ENCODE data around the gene PREX1.
"Not testable (repeated sequence)": the region's sequence is repeated elsewhere in the genome, so short reads cannot be mapped to it uniquely, and the experiment has no call there.

Gene PREX1

DNA sequence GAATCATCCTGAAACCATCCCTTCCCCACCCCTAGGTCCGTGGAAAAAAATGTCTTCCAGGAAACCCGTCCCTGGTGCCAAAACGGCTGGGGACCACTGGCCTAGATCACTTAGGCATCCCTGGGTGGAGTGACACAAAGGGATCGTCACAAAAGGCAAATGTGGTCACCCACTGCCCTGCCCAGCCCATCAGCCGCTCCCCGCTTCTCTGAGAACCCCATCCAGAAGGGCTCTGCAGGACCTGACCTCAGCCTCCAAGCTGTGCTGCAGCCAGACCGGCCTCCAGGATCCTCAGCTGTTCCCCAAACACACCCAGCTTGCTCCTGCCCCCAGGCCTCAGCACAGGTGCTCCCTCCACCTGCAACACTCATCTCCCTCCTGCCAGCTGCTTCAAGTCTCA is 61.6 kb downstream of the PREX1 start:
- in situ Hi-C loops (cut with HindIII; ENCODE audit: low pct_unique_long_range_greater_than_20kb, low sequenced_read_pairs), result no loop called here
- TF ChIP-seq JUND (IDR thresholded peaks at IDR 0.05; ENCODE audit: low read depth), result no peak
- DNase-seq (ENCODE audit: low read depth in 1 of 2, low spot score in 1 of 2), result peak in 1 of 2 experiments; percentile 28

DNA sequence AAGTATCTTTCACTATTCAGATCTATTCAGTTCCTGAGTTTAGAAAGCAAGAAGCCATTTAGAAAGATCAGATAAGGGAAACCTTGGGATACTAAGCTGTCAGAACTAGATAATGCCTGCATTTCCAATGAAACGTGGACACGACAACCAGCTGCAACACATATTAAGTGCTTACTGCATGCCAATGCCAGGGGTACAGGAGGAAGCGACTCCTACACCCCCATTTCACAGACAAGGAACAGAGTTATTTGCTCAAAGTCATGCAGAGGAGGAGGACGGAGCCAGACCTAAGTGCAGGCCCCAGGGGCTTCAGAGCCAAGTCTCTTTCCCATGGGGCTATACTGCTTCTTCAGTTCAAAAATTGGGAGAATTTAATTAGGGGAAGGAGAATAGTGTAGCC is 62.4 kb downstream of the PREX1 start:
- no peak for TF ChIP-seq JUND (IDR thresholded peaks at IDR 0.05; ENCODE audit: low read depth)
- DNase-seq (ENCODE audit: low read depth in 1 of 2, low spot score in 1 of 2), result no peak
- in situ Hi-C loops (cut with HindIII; ENCODE audit: low pct_unique_long_range_greater_than_20kb, low sequenced_read_pairs), result no loop called here

DNA sequence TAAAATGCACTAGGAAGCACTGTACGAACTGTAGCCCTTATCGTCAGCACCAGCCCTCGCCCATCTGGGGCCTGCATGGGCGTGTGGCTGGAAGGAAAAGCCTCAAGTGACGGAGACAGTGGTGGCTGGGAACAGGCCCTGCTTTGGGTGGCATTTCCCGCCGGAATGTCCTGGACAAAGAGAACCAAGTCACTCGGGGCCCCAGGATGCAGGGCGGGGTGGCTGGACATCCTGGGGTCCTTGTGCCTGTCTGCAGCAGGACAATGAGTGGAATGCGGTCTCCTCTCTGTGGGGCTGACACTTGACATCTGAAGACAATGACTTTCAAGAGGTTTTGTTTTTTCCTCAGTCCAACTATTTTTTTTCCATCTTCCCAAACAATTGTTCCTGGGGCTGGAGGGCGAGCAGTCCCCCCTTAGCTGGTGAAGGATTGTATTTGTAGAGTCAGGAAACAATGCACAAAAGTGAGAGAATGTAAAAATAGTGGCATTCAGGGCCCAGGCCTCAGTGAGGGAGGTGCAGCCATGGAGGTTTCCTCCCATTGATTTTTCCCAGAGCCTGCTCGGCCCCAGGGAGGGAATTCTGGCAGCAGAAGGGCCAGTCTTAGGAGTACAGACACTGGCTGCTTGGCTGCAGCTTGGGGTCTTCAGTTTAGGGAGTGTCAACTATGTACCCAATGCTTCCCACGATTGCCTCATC is 64.4 kb downstream of the PREX1 start:
- in situ Hi-C loops (cut with HindIII; ENCODE audit: low pct_unique_long_range_greater_than_20kb, low sequenced_read_pairs), result no loop called here
- no peak for TF ChIP-seq JUND (IDR thresholded peaks at IDR 0.05; ENCODE audit: low read depth)
- DNase-seq (ENCODE audit: low read depth in 1 of 2, low spot score in 1 of 2), result no peak

DNA sequence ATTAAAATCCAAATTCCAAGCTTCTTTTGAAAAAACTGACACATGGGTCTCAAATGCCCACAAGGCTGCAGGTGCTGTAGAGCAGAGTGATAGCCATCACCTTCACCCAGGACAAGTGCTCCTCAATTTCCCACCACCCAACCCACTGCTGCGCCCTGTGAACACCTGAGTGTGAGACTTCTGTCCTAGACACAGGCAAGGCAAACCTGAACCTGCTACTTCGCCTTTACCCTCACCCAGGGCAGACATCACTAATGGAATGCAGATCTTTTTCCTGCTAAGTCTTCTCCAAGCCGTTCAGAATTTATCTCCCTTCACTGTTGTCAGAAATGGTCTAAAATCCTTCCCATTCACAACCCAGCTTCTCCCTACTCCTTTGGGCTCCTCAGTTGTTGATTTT is 65.9 kb downstream of the PREX1 start:
- peak in 1 of 2 experiments; percentile 46 for DNase-seq (ENCODE audit: low read depth in 1 of 2, low spot score in 1 of 2)
- TF ChIP-seq JUND (IDR thresholded peaks at IDR 0.05; ENCODE audit: low read depth), result no peak
- in situ Hi-C loops (cut with HindIII; ENCODE audit: low pct_unique_long_range_greater_than_20kb, low sequenced_read_pairs), result no loop called here

- in situ Hi-C loops (cut with HindIII; ENCODE audit: low pct_unique_long_range_greater_than_20kb, low sequenced_read_pairs), result no loop called here
- TF ChIP-seq JUND (IDR thresholded peaks at IDR 0.05; ENCODE audit: low read depth), result no peak
Measured at GRCh38 chr20:48761023-48761785, 66.6 kb downstream of the PREX1 start.

GRCh38 chr20:48760403-48760983 is 67.3 kb downstream of the PREX1 start:
- TF ChIP-seq JUND (IDR thresholded peaks at IDR 0.05; ENCODE audit: low read depth), result no peak
- in situ Hi-C loops (cut with HindIII; ENCODE audit: low pct_unique_long_range_greater_than_20kb, low sequenced_read_pairs), result no loop called here
- DNase-seq (ENCODE audit: low read depth in 1 of 2, low spot score in 1 of 2), result peak in 1 of 2 experiments; percentile 26

More at GRCh38 chr20:48761023-48761785, 66.6 kb downstream of the PREX1 start:
- DNase-seq (ENCODE audit: low read depth in 1 of 2, low spot score in 1 of 2), result no peak

DNA sequence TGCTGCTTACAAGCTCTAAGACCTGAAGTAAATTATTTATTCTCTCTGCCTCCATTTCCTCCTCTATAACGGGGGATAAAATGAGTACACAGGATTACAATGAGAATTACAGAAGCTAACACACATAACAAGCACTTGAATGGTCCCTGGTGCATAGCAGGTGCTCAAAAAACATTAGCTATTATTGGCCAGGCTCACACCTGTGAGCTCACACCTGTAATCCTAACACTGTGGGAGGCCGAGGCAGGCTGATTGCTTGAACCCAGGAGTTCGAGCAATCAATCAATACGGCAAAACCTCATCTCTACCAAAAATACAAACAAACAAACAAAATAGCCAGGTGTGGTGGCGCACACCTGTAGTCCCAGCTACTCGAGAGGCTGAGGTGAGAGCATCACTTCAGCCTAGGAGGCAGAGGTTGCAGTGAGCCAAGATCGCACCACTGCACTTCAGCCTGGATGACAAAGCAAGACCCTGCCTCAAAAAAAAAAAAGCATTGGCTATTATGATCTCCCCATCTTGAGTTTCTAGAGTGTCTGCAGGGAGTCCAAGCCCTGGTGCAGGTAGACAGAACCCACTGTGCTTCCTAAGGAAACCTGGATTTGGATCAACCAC is 68.1 kb downstream of the PREX1 start:
- in situ Hi-C loops (cut with HindIII; ENCODE audit: low pct_unique_long_range_greater_than_20kb, low sequenced_read_pairs), result no loop called here
- no peak for DNase-seq (ENCODE audit: low read depth in 1 of 2, low spot score in 1 of 2)
- TF ChIP-seq JUND (IDR thresholded peaks at IDR 0.05; ENCODE audit: low read depth), result no peak

DNA sequence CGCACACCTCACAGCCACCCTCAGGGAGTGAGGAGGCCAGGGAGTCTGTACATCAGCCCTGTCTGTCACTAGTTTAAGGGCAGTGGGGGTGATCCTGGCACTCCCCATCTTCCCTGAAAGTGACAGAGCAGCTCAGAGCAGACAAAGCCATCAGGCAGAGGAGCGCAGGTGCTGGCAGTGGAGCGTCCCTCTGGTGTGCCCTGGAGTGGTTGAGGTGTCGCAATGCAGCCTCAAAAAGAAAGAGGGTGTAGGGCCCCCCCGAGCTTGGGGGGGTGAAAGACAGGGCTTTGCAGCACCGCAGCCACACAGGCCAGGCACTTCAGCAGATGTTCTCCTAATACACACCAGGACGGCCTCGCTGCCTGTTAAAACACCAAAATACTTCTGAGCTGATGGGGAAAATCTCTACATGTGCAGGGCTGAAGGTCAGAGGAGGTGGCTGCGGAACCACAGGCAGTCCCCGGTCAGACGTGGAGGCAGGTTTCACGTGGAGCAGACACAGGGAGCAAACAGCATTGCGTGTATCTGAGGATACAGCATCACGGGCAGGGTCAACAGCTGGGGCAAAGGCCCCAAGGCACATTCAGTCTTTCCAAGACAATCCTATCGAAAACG is 69.5 kb downstream of the PREX1 start:
- DNase-seq (ENCODE audit: low read depth in 1 of 2, low spot score in 1 of 2), result no peak
- no peak for TF ChIP-seq JUND (IDR thresholded peaks at IDR 0.05; ENCODE audit: low read depth)
- in situ Hi-C loops (cut with HindIII; ENCODE audit: low pct_unique_long_range_greater_than_20kb, low sequenced_read_pairs), result no loop called here

DNA sequence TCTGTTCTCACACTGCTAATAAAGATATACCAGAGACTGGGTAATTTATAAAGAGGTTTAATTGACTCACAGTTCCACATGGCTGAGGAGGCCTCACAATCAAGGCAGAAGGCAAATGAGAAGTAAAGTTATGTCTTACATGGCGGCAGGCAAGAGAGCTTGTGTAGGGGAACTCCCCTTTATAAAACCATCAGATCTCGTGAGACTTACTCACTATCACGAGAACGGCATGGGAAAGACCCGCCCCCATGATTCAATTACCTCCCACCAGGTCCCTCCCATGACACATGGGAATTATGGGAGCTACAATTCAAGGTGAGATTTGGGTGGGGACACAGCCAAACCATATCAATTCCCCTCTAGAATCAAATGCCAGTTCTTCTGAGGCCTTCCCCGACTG is 71.0 kb downstream of the PREX1 start:
- DNase-seq (ENCODE audit: low read depth in 1 of 2, low spot score in 1 of 2); in situ Hi-C loops (cut with HindIII; ENCODE audit: low pct_unique_long_range_greater_than_20kb, low sequenced_read_pairs): not testable (repeated sequence)

GRCh38 chr20:48754292-48754691 is 73.5 kb downstream of the PREX1 start:
- DNase-seq (ENCODE audit: low read depth in 1 of 2, low spot score in 1 of 2), result no peak
- TF ChIP-seq JUND (IDR thresholded peaks at IDR 0.05; ENCODE audit: low read depth), result no peak
- in situ Hi-C loops (cut with HindIII; ENCODE audit: low pct_unique_long_range_greater_than_20kb, low sequenced_read_pairs), result no loop called here

DNA sequence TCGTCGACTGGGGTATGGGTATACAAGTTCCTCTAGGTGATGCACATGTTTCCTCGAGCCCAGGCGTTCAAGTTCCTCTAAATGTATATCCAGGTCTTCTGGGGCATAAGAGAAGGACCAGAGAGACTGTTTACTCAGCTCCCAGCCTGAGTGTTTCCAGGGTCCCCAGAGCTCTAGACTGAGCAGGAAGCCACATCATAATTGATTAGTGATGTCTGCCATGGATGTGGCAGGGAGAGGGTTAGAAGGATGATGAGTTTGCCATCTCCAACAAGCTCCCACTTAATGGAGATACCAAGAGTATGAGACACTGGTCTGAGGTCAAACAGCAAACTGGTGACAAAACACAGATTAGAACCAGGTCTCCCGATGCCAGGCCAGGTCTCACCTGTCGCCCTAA is 74.8 kb downstream of the PREX1 start:
- in situ Hi-C loops (cut with HindIII; ENCODE audit: low pct_unique_long_range_greater_than_20kb, low sequenced_read_pairs), result no loop called here
- TF ChIP-seq JUND (IDR thresholded peaks at IDR 0.05; ENCODE audit: low read depth), result no peak
- DNase-seq (ENCODE audit: low read depth in 1 of 2, low spot score in 1 of 2), result no peak

DNA sequence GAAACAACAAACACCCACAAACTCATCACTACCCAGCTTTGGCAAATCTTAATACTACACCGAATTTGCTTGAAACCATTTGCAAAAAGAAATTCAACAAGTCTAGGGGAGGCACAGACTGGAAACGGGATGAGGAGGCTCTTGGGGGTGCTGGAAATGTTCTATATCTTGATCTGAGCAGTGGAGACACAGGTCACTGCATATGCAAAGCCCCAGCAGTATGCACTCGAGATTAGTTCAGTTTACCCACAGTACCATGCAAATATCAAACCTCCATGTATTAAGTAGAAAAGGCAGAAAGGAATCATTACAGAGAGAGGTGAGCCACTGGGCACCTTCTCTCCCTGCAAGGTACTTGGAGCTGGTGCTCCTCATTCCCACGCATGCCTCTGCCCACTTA is 75.9 kb downstream of the PREX1 start:
- TF ChIP-seq JUND (IDR thresholded peaks at IDR 0.05; ENCODE audit: low read depth), result no peak
- no peak for DNase-seq (ENCODE audit: low read depth in 1 of 2, low spot score in 1 of 2)
- in situ Hi-C loops (cut with HindIII; ENCODE audit: low pct_unique_long_range_greater_than_20kb, low sequenced_read_pairs), result no loop called here

Measured in T47D (cell line).